ELR (cell line): Measurements from ENCODE around the gene PLXNA4.

Source experiments
- DNase-seq: peaks from one replicate; pipeline ENCODE4 v3.0.0-alpha.2; 2015; ENCODE audit warnings: low read depth

Gene PLXNA4

DNA sequence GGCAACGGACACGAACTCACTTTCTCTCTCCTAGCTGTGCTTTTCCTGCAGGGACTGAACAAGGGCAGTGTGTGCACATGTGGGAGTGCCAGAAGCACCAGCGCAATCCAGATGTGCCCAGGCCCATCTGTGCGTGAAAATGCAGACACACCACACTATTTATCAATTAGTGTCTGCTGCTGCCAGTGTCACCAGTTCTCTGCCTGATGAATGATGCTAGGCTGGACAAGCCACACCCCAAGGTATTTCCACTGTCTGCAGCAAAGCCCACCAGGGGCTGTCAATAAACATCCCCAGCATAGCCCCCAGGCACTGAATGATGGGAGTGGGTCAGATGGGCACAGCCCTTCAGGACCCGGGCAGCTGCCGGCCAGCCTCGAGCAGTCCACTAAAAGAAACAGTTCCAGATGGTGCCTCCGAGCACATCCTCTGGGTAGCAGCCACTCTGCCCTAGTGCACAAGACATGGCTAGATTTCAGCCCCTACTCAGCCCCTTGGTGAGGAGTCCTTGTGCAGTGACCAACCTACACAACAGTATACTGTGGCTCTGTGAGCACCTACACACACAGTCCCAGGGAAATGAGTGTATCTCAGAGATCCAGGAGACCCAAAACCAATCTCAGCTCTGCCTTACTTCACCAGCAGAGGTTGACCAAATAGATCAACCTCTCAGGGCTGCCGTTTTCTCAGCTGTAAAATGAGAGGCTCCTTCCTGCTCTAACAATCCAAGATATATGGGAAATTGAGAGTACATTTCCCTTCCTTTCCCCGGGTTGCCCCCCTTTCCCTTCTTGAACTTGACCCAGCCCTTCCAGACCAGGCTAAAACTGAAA is 314.7 kb downstream of the PLXNA4 start:
- no peak for DNase-seq

DNA sequence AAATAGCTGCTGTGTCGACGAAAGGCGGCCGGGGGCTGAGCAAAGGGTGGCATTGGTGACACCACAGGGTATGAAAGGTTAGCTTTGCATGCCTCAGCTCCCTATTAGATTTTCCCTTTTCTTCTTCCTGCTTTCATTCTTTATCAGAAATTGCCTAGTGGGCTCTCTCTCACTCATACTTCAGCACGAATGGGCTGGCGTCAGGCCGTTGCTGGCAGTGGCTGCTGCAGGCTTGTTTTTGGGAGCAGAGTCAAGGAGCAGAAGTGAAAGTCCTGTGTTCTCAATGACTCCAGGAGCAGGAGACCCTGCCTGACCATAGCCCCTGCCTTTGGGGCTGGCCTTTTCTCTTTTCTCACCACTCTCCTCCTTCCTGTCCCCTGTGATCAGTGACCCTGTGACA is 318.0 kb downstream of the PLXNA4 start:
- no peak for DNase-seq

DNA sequence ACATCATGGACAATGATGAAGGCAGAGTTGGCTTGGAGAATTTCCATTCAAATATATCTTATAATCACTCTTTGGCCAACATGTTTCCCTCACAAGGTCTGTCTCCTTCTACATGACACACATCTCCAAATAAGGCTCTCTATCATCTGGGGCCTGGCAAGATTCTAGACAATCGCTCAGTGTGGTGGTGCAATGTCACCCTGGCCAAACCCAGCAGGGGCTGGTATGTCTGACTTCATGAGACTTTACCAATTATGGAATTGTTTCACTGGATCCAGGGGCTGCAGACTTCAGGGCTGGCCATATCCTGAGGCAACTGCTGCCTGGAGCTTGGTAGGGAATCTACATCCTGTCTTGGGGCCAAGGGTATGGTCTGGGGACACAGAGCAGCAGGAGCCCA is 319.0 kb downstream of the PLXNA4 start:
- no peak for DNase-seq

DNA sequence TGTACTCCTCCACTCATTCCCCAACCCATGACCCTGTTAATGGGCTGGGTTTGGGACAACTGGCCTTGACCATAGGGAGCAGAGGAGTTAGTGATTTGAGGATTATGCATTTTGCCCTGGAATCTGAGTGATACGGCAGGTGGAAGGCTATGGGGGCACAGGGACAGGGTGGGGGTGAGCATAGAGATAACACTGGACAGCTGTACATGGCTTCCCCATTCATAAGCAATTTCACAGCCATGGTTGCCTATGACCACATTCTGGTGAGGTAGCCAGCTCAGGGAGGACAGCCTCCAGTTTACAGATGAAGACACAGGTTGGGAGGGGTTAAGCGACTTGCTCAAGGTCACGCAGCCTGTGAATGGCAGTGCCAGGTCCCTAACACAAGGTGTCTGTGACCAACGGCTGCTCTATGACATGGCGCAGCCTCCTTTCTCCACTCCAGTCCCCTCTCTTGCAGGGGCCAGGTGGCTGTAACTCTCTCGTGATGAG is 319.5 kb downstream of the PLXNA4 start:
- no peak for DNase-seq

DNA sequence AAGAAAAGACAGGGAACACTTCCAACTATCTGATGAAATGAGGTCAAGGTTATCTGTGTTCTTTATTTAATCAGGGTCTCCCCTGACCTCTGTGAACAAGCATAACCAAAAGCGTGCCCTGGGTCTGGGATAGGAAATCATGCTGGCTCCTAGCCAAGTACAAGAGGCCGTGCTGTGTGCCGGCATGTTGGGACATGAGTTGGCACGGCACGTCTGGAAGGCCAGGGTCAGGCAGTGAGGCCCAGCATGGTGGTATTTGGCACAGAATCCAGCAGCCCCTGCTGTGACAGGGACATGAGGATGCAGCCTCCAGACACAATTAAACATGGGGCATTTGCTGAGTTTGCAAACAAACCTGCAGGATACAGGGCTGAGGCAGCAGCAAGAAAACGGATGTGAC is 320.4 kb downstream of the PLXNA4 start:
- no peak for DNase-seq

DNA sequence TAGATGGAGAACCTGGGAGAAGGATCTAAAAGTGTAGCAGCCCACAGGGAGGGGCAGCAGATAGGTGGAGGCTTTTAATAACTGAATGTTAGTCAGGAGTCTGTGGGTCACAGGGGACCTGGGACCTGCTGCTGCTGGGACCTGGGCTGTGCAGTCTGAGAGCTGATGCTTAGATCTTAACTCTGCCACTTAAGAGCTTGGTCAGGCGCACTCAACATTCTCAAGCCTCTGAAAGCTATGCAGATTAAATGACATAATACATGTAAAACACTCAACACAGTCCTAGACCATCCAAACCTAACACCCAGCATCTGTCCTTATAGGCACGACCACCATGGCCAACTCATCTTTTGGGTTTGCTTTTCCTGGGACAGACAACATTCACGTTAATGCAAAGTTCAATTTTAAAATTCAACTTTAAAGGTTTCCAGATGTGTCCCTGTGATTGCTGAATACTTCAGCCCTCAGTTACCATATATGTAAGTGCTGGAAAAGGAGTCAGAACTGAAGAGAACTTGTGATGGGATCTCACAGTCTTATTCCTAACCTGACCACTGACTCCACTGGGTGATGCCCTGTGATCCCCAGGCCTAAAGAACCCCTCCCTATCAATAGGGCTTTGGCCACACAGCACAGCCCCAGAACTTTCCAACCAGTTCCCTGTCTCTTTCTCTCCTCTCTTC is 321.0 kb downstream of the PLXNA4 start:
- DNase-seq, result no peak

DNA sequence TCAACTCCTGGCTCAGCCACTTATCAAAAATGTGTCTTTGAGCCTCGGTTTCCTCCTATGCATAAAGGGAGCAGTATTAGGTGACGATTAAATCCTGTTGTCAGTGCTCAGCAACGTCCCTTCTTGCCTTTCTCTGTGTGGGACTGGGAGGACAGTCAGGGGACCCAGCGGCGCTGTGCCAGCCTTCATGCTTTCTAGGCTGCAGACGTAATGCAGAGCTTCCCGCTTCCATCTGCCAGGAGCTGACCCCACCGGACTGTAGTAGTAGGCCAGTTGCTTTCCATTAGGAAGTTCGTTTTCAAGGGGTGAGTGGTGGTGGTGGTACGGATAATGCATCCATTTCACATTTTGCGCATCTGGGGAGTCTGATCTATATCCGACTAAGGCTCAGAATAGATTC is 321.8 kb downstream of the PLXNA4 start:
- no peak for DNase-seq

DNA sequence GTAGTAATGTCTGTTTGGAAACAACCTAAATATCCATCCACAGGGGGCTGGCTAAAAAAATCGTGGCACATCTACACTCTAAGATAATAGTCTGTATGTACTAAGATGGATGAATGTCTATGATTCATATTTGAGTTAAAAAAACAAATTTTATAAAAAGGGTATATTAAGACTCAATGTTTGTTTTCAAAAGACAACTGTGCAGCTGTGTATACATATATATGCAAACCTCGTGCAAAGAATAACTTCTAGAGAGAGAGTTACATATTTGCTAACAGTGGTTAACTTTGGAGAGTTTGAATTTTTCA is 323.5 kb downstream of the PLXNA4 start:
- DNase-seq, result no peak

DNA sequence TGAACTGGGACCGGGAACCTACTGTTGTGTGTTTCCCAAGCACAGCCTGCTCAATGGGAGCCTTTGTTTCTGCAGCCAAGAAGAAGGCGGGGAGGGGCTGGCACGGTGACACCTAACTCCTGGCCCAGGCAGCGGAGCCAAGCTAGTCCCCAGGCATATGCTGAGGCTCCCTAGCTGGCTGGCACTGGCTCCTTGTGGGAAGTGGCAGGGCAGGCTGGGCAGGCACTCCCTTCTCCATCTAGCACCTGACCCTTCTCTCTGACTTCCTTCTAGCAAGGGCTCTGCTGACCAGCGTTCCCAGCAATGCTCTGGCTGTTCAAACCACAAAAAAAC is 325.0 kb downstream of the PLXNA4 start:
- no peak for DNase-seq

DNA sequence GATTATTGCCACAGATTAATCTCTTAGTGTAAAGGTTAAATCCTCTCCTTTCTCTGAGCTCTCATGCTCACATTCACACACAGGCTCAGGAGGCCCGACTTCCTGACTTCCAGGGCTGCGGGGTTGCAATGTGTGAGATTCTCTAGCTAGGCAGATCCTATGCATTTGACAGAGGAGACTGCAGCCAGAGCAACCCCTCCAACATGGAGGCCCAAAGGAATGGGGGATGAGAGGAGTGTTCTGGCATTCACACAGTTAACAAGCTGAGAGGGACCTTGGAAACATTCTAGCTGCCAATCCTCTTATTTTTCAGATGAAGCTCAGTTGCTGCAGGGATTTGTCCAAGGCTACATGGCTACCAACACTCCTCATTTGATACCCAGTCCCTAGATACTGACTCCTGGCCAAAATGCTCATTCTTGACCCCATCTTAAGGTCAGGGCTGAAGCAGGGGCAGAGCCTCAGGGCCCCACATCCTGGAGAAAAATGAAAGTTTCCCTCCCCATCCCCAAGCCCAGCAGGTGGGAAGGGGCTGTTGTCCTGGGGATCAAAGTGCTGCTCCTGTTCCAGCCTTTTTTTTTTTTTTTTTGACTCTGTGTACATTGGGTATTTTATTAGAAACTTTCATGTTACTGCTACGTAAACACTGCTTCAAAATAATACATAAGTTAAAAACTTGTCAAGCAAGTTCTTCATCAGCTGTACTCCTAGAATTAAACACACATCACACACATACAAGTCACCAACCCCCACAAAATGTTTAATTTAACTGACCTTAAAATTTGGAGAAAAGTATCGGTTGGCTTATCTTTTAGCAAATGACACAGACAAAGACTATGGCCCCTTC is 325.6 kb downstream of the PLXNA4 start:
- DNase-seq, result no peak

DNA sequence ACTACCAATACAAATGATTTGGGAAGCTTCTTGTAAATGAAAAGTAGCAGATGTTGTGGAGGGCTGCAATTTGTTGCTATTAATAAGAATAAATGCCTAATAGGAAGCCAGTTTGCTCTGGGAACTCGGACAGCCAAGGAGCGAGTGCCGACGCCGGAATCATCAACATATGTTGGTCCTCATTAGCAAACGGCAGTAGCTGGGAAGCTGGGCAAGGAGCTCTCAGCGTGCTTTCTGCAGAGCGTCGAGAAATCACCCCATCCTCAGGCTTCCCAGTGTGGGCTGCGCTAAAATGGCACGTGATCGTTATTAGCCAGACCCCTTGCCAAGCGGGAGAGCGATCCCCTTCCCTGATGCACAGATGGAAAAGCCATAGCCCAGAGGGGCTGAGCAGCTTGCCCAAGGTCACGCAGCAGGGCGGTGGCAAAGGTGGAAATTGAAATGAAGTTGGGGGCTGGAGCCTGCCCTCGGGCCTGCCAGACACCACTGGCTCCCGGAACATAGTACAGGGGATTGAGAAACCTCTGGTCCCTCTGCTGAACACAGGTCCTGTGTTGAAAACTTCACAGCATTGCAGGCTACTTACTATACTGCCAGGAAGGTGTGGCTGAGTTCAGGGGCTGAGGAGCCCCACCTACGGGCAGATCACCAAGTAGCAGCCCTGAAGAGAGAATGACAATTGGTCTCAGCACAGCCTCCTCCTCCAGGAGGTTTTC is 326.9 kb downstream of the PLXNA4 start:
- DNase-seq, result peak; percentile 32

DNA sequence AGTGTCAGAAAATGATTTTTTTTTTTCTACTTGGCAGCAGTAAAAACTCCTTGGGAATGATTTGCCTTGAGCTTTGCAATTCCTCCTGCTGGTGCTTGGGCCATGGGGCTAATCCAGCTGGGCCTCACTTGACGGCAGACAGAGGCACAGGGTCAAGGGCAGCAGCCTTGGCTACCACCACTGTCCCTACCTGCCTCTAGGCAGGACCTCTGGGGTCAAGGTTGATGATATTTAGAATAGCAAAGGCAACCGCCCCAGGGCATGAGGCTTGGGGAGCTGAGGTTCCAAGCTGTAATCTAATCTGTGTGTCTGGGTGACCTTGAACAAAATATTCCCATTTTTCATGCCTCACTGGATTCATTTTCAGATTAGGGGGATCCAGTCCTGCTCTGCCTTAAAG is 327.4 kb downstream of the PLXNA4 start:
- no peak for DNase-seq

DNA sequence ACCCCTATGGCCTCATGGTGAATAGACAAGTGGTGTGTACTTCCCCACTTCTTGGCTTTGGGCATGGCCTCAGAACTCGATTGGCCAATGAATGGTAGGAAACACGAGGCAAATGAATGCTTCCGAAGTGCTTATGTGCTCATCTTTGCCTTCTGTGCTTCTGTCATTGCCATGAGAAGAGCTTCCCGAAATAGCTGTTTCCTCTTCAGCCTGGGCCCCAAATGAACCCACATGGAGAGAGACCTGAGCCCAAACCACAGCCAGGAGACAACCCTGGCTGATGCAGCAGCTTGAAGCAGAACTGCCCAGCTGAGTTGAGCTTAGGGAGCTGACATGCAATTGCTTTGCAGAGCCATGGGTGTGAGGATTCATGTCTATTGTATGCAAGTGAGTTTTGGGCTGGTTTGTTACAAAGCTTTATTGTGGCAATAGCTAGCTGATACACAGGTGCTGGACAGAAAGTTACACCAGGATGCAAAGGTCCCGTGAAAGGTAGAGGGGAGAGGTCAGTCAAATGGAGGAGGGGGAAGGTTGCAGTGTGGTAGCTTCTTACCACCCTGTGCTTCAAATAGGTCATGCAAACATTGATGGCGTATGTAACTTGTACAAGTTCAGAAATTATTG is 328.2 kb downstream of the PLXNA4 start:
- no peak for DNase-seq

DNA sequence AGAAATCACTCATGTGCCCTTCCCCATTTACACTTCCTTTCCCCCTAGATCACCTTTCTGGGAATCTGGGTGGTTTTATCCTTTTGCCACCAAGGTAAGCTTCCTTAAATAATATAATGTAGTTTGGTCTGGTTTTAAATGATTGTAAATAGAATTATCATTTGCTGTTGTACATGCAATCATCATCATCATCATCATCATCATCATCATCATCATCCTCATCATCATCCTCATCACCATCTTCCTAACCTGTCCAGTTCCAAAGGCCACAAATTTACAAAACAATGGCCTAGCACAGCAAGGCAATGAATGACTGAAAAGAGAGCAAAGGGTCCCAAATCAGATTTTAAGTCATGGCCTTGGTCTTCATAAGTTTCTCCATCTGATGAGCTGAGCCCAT is 329.7 kb downstream of the PLXNA4 start:
- no peak for DNase-seq

DNA sequence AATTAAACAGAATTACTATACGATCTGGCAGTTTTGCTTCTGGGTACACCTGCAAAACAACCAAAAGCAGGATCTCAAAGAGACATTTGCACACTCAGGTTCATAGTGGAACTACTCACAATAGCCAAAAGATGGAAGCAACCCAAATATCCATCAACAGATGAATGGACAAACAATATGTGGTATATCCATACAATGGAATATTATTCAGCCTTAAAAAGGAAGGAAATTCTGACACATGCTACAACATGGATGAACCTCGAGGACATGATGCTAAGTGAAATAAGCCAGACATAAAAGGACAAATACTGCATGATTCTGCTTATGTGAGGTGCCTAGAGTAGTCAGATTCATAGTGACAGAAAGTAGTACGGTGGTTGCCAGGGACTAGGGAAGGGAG is 330.7 kb downstream of the PLXNA4 start:
- no peak for DNase-seq

DNA sequence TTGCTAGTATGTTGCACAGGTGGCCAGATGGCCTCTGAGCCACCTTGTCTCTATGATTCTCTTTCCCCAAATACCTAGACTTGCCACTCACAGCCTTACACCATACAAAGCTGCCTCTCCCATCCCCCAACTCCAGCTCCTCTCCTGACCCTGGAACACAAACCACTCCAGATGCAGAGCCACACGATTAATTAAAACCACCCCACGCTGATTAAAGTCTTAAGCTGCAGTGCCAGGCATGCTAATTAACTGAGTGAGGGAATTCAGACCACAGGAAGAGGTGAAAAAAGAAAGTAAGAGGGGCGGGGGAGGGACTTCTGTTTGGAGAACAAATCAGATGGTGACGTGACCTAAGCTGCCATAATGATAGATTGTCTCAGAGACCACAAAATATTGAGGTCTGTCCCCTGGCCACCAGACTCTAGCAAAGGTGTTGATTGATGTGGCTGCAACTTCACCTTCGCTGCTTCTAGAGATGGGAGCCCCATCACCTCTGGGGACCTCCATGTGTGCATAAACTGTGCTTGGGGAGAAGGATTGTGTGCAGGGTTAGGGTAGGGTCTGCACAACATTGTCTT is 331.3 kb downstream of the PLXNA4 start:
- no peak for DNase-seq

DNA sequence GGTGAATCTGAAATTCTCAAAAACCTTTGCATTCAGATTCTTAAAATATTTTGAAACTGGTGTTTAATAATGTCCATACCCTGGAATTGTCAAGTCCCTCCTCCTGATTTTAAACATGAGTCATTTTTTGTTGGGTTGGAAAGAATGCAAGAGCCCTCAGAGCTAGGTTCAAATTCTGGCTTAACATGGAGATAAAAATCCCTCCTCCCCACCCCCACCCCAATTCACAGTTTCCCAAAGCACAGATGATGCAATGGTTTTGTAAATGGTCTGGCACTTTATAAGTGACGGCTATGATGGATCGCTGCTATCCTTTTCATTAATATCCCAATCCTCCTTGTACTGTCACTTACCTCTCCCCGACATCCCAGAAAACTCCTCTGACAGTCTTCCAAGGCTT is 332.8 kb downstream of the PLXNA4 start:
- DNase-seq, result no peak

DNA sequence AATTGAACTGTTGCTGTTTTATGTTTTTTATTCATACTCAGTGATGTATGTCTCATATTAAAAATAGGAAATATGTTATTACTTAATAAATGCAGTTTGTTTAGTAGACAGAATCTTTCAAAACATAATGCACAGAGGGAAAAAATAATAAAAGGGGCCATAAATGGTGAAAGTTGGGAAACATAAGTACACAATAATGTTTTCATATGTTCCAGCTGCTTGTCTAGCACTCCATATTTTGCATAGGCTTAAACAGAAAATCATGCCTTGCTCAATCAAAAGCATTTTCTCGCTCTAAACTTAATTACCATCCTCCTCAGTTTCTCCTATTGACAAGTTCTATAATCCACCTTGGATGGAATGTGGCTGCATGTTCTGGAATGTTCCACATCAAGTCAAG is 333.2 kb downstream of the PLXNA4 start:
- DNase-seq, result no peak

DNA sequence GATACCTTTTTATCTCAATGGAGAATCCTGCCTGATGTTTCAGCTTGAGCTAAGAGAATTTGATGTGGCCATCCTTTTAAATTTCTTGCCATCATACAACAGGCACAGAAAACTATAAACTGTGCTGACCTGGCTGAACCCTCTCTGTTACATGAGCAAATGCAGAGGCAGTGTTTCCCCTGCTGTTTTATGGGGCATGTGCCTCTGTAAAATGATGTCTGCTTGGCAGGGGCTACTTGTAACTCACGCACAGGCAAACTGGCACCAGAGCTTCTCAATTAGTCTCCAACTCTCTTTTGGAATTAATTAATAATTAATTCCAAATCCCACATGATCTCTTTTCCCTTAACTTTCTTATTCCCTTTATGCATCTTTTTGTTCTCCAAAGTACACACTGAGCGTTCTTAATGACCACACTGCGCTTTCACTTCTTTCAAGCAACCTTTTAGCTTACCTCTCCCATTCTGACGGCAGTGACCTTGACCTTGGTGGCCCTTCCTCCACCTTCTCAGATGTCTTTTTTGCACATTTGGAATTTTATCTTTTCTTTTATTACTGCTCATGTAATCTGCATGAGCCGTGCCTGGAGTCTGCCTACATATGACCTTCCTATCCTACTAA is 334.0 kb downstream of the PLXNA4 start:
- DNase-seq, result no peak

DNA sequence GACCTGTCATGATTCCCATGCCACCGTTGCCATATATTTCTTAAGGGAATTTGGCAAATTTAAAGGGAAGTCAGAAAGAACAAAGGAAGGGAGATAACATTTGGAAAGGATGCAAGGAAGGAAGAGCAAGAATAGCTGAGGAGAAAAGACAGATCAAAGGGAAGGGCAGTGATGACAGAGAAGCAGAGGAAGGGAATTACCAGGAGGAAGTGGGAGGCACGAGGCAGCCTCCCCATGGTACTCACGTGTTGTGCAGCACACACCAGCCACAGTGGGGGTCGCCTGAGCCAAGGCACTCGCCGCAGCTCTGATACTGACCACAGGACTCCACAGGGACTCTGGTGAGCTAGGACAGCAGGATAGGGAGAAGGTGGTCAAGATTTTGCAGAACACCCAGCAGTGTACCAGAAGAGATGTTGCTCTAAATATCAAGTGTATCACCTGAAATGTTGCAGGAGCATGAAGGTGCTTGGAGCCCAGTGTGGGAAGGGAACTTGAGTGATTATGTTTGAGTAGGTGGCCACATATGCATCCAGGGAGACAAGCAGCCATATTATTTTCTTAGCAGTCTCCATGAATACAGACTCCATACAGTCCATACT is 335.3 kb downstream of the PLXNA4 start:
- no peak for DNase-seq

DNA sequence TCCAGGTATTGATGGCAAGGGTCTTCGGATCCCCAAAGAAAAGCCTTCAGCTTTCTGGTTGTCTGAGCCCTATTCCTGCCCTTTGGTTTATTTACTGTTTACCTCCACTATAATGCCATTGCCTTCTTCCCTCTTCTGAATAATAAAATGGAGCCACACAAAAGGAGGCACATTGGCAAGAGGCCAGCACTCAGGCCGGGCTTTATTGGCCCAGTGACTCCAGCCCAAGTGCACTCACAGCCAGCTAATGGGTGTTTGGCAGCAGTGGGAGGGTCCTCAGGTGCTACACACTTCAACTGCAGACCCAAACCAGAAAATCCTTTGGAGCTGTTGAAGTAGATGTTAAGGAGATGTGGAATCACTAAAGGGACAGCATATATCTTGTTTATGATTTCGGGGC is 336.0 kb downstream of the PLXNA4 start:
- no peak for DNase-seq
